HepG2 (cell line): ENCODE data around the gene PCED1B.

Experiments used
- AFF4 ChIP-seq: sonication (generic); formaldehyde crosslinking; IDR thresholded peaks from 2 replicates; pipeline ENCODE4 v1.4.0; 2020; ENCODE audit warnings: missing genetic modification reagents
- ATM ChIP-seq: fragments of 450-650 bp; IDR thresholded peaks from 2 replicates; pipeline ENCODE4 v1.7.1; 2017; ENCODE audit warnings: mild to moderate bottlenecking, borderline replicate concordance
- FOXA1 ChIP-seq, 2 experiments: fragments of 450-650 bp in 1 of 2; sonication (generic) in 1 of 2; formaldehyde crosslinking in 1 of 2; IDR thresholded peaks; 2 replicates each; pipeline versions ENCODE4 v1.4.0 to v1.6.1; 2016 to 2020; ENCODE audit warnings: missing genetic modification reagents in 1 of 2
- POLR2A ChIP-seq, 2 experiments: IDR thresholded peaks; 2 replicates each; pipeline ENCODE4 v1.6.1; 2011; ENCODE audit warnings: low read depth in 2 of 2, low read length in 2 of 2, mild to moderate bottlenecking in 1 of 2, moderate library complexity in 1 of 2; ENCODE audit not compliant: insufficient read depth in 1 of 2
- SOX5 ChIP-seq: IDR thresholded peaks from 2 replicates; pipeline ENCODE4 v1.6.1; 2016; ENCODE audit warnings: borderline replicate concordance
- TOPORS ChIP-seq: sonication (generic); formaldehyde crosslinking; IDR thresholded peaks from 2 replicates; pipeline ENCODE4 v1.8.0; 2023; ENCODE audit warnings: mild to moderate bottlenecking, missing genetic modification reagents

- TF ChIP-seq ATM: no peak
- no peak for TF ChIP-seq POLR2A (IDR thresholded peaks at IDR 0.05; ENCODE audit: insufficient read depth in 1 of 2, low read depth in 2 of 2, low read length in 2 of 2)
- TF ChIP-seq FOXA1 (IDR thresholded peaks at IDR 0.05): no peak
- no peak for TF ChIP-seq FOXA1 (CRISPR knock-in tag; IDR thresholded peaks at IDR 0.05)
- no peak for TF ChIP-seq TOPORS (CRISPR knock-in tag)
- TF ChIP-seq SOX5 (CRISPR knock-in tag): no peak
- no peak for TF ChIP-seq AFF4 (CRISPR knock-in tag)
These were observed 65.8 kb downstream of the PCED1B start for GRCh38 chr12:47145188-47145587.
